Ectodermal cell (in vitro differentiated cells): ENCODE results near the gene GFI1B.
"Not testable (repeated sequence)": the region's sequence is repeated elsewhere in the genome, so short reads cannot be mapped to it uniquely, and the experiment has no call there.

Source experiments
- H3K27ac ChIP-seq: 2 replicates; pipeline ENCODE4 v1.7.0; 2013; ENCODE audit warnings: mild to moderate bottlenecking, low read depth, low read length; ENCODE audit not compliant: insufficient read depth, poor library complexity, severe bottlenecking
- H3K27me3 ChIP-seq: 2 replicates; pipeline ENCODE4 v1.7.0; 2013; ENCODE audit warnings: mild to moderate bottlenecking, low read length; ENCODE audit not compliant: insufficient read depth, control insufficient read depth, poor library complexity, severe bottlenecking
- H3K36me3 ChIP-seq: one replicate; pipeline ENCODE4 v1.7.0; 2013; ENCODE audit warnings: low read length; ENCODE audit not compliant: control insufficient read depth, insufficient read depth
- H3K4me1 ChIP-seq: one replicate; pipeline ENCODE4 v1.7.0; 2013; ENCODE audit warnings: low read length; ENCODE audit not compliant: control insufficient read depth, insufficient read depth
- H3K4me3 ChIP-seq: 2 replicates; pipeline ENCODE4 v1.7.0; 2013; ENCODE audit warnings: low read depth, low read length, control low read depth; ENCODE audit not compliant: insufficient read depth
- H3K9me3 ChIP-seq: 2 replicates; pipeline ENCODE4 v1.7.0; 2013; ENCODE audit warnings: mild to moderate bottlenecking, low read length, moderate library complexity; ENCODE audit not compliant: control insufficient read depth
- WGBS, 2 experiments: methylation state at CpG; one replicate each; pipeline ENCODE4 v1.1.7; 2013; ENCODE audit warnings: missing lambda C conversion rate in 2 of 2; 5-methylcytosine and 5-hydroxymethylcytosine counted together

Gene GFI1B

GRCh38 chr9:133031496-133031911, 53.0 kb downstream of the GFI1B start:
- Histone ChIP-seq H3K27ac (no peak overlapping the region), H3K27me3 (no peaks in the 10 kb centered on the region), H3K4me1 (peaks cover 5% of the 10 kb centered on the region), H3K36me3 (peaks cover 7% of the 10 kb centered on the region), H3K4me3 (peak overlapping the region; percentile 88), H3K9me3 (no peaks in the 10 kb centered on the region)
- WGBS, 2 experiments, result 72 to 75% methylated on average over 10 of the region's 10 CpGs

- H3K4me1 ChIP-seq, result peaks cover 5% of the 10 kb centered on the region
These were observed 53.7 kb downstream of the GFI1B start for GRCh38 chr9:133032171-133032570.

DNA sequence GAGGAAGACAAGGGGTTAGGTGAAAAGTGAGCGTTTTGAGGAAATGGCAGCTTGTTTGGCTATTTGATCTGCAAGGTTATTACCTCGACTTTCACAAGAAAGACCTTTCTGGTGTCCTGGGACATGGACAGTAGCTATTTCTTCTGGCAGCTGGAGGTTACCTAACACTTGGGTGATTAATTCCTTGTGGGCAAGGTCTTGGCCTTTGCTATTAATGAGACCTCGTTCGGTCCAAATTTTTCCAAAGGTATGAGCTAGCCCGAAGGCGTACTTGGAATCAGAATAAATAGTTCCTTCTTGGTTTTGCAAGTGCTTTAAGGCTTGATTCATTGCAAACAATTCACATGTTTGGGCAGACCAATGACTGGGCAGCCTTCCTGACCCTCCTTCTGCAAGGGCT, 57.2 kb downstream of the GFI1B start:
- H3K27me3 ChIP-seq, result no peaks in the 10 kb centered on the region
- H3K4me1 ChIP-seq, result peaks cover 5% of the 10 kb centered on the region
- H3K4me3 ChIP-seq, result no peak overlapping the region
- H3K9me3 ChIP-seq, result no peaks in the 10 kb centered on the region
- 93 to 96% methylated on average over 6 of the region's 6 CpGs for WGBS, 2 experiments
- peaks cover 7% of the 10 kb centered on the region for H3K36me3 ChIP-seq
- H3K27ac ChIP-seq, result no peak overlapping the region

More at GRCh38 chr9:133032171-133032570, 53.7 kb downstream of the GFI1B start:
- Histone ChIP-seq H3K27me3 (no peaks in the 10 kb centered on the region), H3K36me3 (peaks cover 7% of the 10 kb centered on the region), H3K9me3 (no peaks in the 10 kb centered on the region), H3K4me3 (no peak overlapping the region), H3K27ac (no peak overlapping the region)
- WGBS, 2 experiments, result 95 to 96% methylated on average over 10 of the region's 10 CpGs

GRCh38 chr9:133037775-133038515, 59.5 kb downstream of the GFI1B start:
- Histone ChIP-seq H3K27me3 (no peaks in the 10 kb centered on the region), H3K27ac (no peak overlapping the region), H3K36me3 (peaks cover 18% of the 10 kb centered on the region), H3K4me1 (no peaks in the 10 kb centered on the region), H3K4me3 (no peak overlapping the region), H3K9me3 (no peaks in the 10 kb centered on the region)
- 96 to 97% methylated on average over 24 of the region's 25 CpGs for WGBS, 2 experiments

- not testable (repeated sequence) for H3K27me3 ChIP-seq, H3K27ac ChIP-seq, H3K9me3 ChIP-seq, H3K4me3 ChIP-seq, H3K4me1 ChIP-seq
- H3K36me3 ChIP-seq, result peaks cover 41% of the 10 kb centered on the region
- WGBS, 2 experiments, result 92% methylated on average over 11 of the region's 12 CpGs
These were observed 62.5 kb downstream of the GFI1B start for GRCh38 chr9:133040892-133041479.
